IPS DF 4.7 (cell line): ENCODE results near the gene DNAAF2.
"Not testable (repeated sequence)": the region's sequence is repeated elsewhere in the genome, so short reads cannot be mapped to it uniquely, and the experiment has no call there.

Experiments used
- DNase-seq: peaks from one replicate; pipeline ENCODE4 v3.0.0-alpha.2; 2013; ENCODE audit warnings: low spot score; ENCODE audit errors: extremely low read depth

Gene DNAAF2

GRCh38 chr14:49584981-49585640 lies 49.9 kb downstream of the DNAAF2 start:
- not testable (repeated sequence) for DNase-seq

GRCh38 chr14:49584058-49584457 lies 51.0 kb downstream of the DNAAF2 start:
- DNase-seq = no peak

GRCh38 chr14:49583629-49584028 lies 51.4 kb downstream of the DNAAF2 start:
- DNase-seq = no peak

GRCh38 chr14:49582113-49582977 lies 52.7 kb downstream of the DNAAF2 start:
- DNase-seq = no peak

GRCh38 chr14:49581209-49582112 lies 53.6 kb downstream of the DNAAF2 start:
- no peak for DNase-seq

- DNase-seq = no peak
Observed at GRCh38 chr14:49579841-49580240, 55.2 kb downstream of the DNAAF2 start.

- no peak for DNase-seq
Observed at GRCh38 chr14:49578141-49578540, 56.9 kb downstream of the DNAAF2 start.
